Transverse colon (tissue), 4 donors: Measurements from ENCODE around the gene TLR9. TPM values are rescaled to one million over a fixed set of nuclear protein-coding genes. Genes with fewer than 3 reads are reported as not detected.

Source experiments
- DNase-seq: peaks from one replicate; pipeline ENCODE4 v3.0.0-alpha.2; 2019
- H3K27ac ChIP-seq, 4 donors: fragments of 200-600 bp; sonication (generic); 2 replicates each; pipeline ENCODE4 v1.5.1; 2016 to 2018; ENCODE audit warnings: inconsistent platforms in 4 of 4
- H3K27me3 ChIP-seq: fragments of 200-600 bp; sonication (generic); 2 replicates; pipeline ENCODE4 v1.5.1; 2017; ENCODE audit warnings: inconsistent platforms
- H3K36me3 ChIP-seq, 4 donors: fragments of 200-600 bp; sonication (generic); 2 replicates each; pipeline ENCODE4 v1.5.1; 2017 to 2019; ENCODE audit warnings: inconsistent platforms in 4 of 4
- H3K4me1 ChIP-seq, 4 donors: fragments of 200-600 bp; sonication (generic); 2 replicates each; pipeline ENCODE4 v1.5.1; 2017 to 2020; ENCODE audit warnings: inconsistent platforms in 4 of 4
- H3K4me3 ChIP-seq, 4 donors: fragments of 200-600 bp; sonication (generic); 1 replicate in 1 of 4; 2 replicates in 3 of 4; pipeline versions ENCODE4 v1.5.1 to v1.6.1; 2017 to 2019; ENCODE audit warnings: inconsistent platforms in 4 of 4
- H3K9me3 ChIP-seq, 2 donors: fragments of 200-600 bp; sonication (generic); 2 replicates each; pipeline ENCODE4 v1.5.1; 2017 to 2019; ENCODE audit warnings: inconsistent platforms in 2 of 2
- CTCF ChIP-seq, 5 experiments: fragments of 200-600 bp in 3 of 5; fragments of 450-650 bp in 2 of 5; sonication (generic) in 3 of 5; IDR thresholded peaks; 1 replicate in 2 of 5; 2 replicates in 3 of 5; pipeline ENCODE4 v1.5.1; 2016 to 2017; ENCODE audit warnings: antibody characterized with exemption in 5 of 5, inconsistent platforms in 3 of 5, mild to moderate bottlenecking in 2 of 5, moderate library complexity in 1 of 5
- EP300 ChIP-seq: sonication (generic); formaldehyde crosslinking; IDR thresholded peaks from one replicate; pipeline ENCODE4 v1.6.1; 2017; ENCODE audit warnings: antibody characterized with exemption, low read depth
- POLR2A ChIP-seq: fragments of 450-650 bp; IDR thresholded peaks from one replicate; pipeline ENCODE4 v1.6.1; 2016; ENCODE audit warnings: antibody characterized with exemption, mild to moderate bottlenecking, moderate library complexity
- POLR2AphosphoS5 ChIP-seq, 3 donors: sonication (generic); formaldehyde crosslinking; IDR thresholded peaks; one replicate each; pipeline ENCODE4 v1.6.1; 2016; ENCODE audit warnings: antibody characterized with exemption in 3 of 3
- WGBS, 2 donors: methylation state at CpG; one replicate each; pipeline ENCODE4 v1.1.5; 2018; ENCODE audit warnings: low coverage in 1 of 2; 5-methylcytosine and 5-hydroxymethylcytosine counted together
- in situ Hi-C, 4 donors: fragments of 200-750 bp; cut with MboI; loops; one replicate each; pipeline versions ENCODE4 v1.15.0 to v1.15.1; 2017; ENCODE audit warnings: low sequenced_read_pairs in 3 of 4, low pct_ligation_motif_present in 1 of 4, low pct_unique_long_range_greater_than_20kb in 1 of 4
- intact Hi-C: fragments of 100-400 bp; cut with DNase I; formaldehyde crosslinking; loops from one replicate; pipeline ENCODE4 v1.15.1; 2023; ENCODE audit warnings: low total_unique reads
- total RNA-seq, 4 donors: library from RNA; depleted of rRNA; stranded (reverse); fragments of >200 nt; gene quantifications; one replicate each; pipeline ENCODE4 v1.1.0, GENCODE V29; 2016

TLR9 gene
- total RNA-seq, 4 donors from 2014 or later, result 0.16 TPM; not detected in 3

DNA sequence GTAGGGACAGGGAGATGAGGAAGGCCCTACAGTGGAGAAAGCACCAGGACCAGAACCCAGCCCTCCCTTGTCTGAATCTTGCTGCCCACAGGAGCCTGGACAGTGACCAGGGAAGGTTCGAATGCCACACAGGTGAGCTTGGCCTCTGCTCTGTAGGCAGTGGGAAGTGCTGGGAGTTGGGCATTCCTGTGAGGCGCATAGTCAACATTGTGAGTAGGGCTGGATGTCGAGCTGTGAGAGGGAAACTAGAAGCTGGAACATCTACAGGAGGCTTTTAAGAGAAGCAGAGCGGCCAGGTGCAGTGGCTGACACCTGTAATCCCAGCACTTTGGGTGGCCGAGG, 47.8 kb downstream of the TLR9 start:
- Histone ChIP-seq H3K4me1 (no peaks in the 10 kb centered on the region), H3K9me3 (no peaks in the 10 kb centered on the region), H3K36me3 (no peaks in the 10 kb centered on the region), H3K27me3 (no peaks in the 10 kb centered on the region), H3K27ac (no peak overlapping the region), H3K4me3 (no peak overlapping the region)
- no peak for TF ChIP-seq CTCF (IDR thresholded peaks at IDR 0.05)
- TF ChIP-seq POLR2AphosphoS5 (IDR thresholded peaks at IDR 0.05), result no peak
- TF ChIP-seq POLR2A, result no peak
- no peak for TF ChIP-seq EP300
- in situ Hi-C loops, result no loop called here
- DNase-seq, result no peak
- intact Hi-C loops, result no loop called here
- WGBS, 2 donors, result 72 to 84% methylated on average over 3 to 5 of the region's 5 CpGs

GRCh38 chr3:52176951-52177700, 48.3 kb downstream of the TLR9 start:
- no peak for DNase-seq
- no peaks in the 10 kb centered on the region for H3K36me3 ChIP-seq
- H3K9me3 ChIP-seq, result no peaks in the 10 kb centered on the region
- H3K27me3 ChIP-seq, result no peaks in the 10 kb centered on the region
- no peaks in the 10 kb centered on the region for H3K4me1 ChIP-seq
- no peak for TF ChIP-seq POLR2A
- in situ Hi-C loops (no loop called here), intact Hi-C loops (no loop called here)
- H3K4me3 ChIP-seq, result no peak overlapping the region
- no peak overlapping the region for H3K27ac ChIP-seq
- WGBS, 2 donors, result 75 to 80% methylated on average over 7 to 15 of the region's 15 CpGs

- Histone ChIP-seq H3K36me3 (no peaks in the 10 kb centered on the region), H3K27ac (no peak overlapping the region), H3K27me3 (no peaks in the 10 kb centered on the region), H3K4me3 (no peak overlapping the region), H3K4me1 (no peaks in the 10 kb centered on the region), H3K9me3 (no peaks in the 10 kb centered on the region)
- intact Hi-C loops (no loop called here), in situ Hi-C loops (no loop called here)
- WGBS, 2 donors, result 81 to 94% methylated on average over 5 to 8 of the region's 8 CpGs
- DNase-seq, result no peak
- no peak for TF ChIP-seq EP300
- TF ChIP-seq POLR2AphosphoS5 (IDR thresholded peaks at IDR 0.05), result no peak
- no peak for TF ChIP-seq CTCF (IDR thresholded peaks at IDR 0.05)
- TF ChIP-seq POLR2A, result no peak
Measured at GRCh38 chr3:52176180-52176752, 49.2 kb downstream of the TLR9 start.

- Histone ChIP-seq H3K27me3 (no peaks in the 10 kb centered on the region), H3K36me3 (no peaks in the 10 kb centered on the region), H3K9me3 (no peaks in the 10 kb centered on the region), H3K4me3 (no peak overlapping the region), H3K27ac (no peak overlapping the region), H3K4me1 (no peaks in the 10 kb centered on the region)
- in situ Hi-C loops (no loop called here), intact Hi-C loops (no loop called here)
- 91% methylated on average over 14 of the region's 14 CpGs; no CpG with 5 or more reads in 1 of the 2 donors for WGBS, 2 donors
- TF ChIP-seq CTCF (IDR thresholded peaks at IDR 0.05) (no peak), EP300 (no peak), POLR2A (no peak), POLR2AphosphoS5 (IDR thresholded peaks at IDR 0.05) (no peak)
- no peak for DNase-seq
Measured at GRCh38 chr3:52175416-52176179, 49.8 kb downstream of the TLR9 start.
